ENCODE data around the gene EPS8L3.

The EPS8L3 gene

DNA sequence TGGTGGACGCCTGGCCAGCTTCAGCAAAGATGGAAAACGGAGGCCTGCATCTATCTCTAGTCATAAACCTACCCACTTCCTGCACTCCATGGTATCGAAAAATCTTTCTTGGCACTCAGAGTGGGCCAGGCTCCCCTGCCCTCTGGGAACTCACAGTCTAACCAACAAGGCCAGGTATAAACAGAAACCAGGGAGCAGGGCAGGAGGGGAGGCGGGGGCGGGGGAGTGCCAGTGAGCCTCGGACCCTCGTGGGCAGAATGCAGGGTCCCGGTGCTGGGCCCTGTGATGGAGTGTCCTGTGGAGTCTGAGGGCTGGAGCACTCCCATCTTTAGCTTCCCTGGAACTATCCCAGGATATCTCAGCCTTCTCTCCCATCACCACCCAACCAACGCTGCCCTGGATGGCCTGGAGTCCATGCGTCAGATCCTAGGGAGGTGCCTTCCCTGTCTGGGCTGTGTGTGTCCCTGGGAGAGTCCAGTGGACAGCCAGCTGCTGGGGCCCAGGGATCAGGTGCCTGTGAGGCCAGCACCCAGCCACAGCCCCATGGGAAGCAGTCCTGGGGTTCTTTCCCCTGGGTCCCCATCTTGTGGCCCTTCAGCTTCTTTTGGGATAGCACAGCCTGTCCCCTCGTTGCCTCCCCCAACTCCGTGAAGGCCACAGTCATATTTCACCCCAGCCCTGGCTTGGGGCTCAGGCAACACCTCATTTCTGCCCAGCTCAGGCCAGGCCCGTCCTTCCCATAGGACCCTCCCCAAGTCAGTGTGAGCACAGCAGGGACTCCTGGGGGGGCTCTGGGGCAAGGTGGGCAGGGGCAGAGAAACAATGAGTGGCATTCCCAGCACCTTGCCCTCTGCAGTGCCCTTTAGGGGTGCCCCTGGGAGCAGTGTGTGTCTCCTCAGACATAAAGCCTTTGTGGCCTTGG lies 1.1 kb upstream of the EPS8L3 start:
- no peak overlapping the region for H3K4me3 ChIP-seq (ENCODE audit: low read depth, low read length)
- TF ChIP-seq, protein P1, sequence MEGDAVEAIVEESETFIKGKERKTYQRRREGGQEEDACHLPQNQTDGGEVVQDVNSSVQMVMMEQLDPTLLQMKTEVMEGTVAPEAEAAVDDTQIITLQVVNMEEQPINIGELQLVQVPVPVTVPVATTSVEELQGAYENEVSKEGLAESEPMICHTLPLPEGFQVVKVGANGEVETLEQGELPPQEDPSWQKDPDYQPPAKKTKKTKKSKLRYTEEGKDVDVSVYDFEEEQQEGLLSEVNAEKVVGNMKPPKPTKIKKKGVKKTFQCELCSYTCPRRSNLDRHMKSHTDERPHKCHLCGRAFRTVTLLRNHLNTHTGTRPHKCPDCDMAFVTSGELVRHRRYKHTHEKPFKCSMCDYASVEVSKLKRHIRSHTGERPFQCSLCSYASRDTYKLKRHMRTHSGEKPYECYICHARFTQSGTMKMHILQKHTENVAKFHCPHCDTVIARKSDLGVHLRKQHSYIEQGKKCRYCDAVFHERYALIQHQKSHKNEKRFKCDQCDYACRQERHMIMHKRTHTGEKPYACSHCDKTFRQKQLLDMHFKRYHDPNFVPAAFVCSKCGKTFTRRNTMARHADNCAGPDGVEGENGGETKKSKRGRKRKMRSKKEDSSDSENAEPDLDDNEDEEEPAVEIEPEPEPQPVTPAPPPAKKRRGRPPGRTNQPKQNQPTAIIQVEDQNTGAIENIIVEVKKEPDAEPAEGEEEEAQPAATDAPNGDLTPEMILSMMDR (IDR thresholded peaks at IDR 0.05; ENCODE audit: low read depth, low read length) = no peak

GRCh38 chr1:109762821-109763645 lies 690 bp downstream of the EPS8L3 start:
- no peak overlapping the region for H3K4me3 ChIP-seq (ENCODE audit: low read depth, low read length)
- TF ChIP-seq, protein P1 (IDR thresholded peaks at IDR 0.05; ENCODE audit: low read depth, low read length) = no peak

GRCh38 chr1:109762039-109762585 lies 1.6 kb downstream of the EPS8L3 start:
- TF ChIP-seq, protein P1 (IDR thresholded peaks at IDR 0.05; ENCODE audit: low read depth, low read length) = no peak
- H3K4me3 ChIP-seq (ENCODE audit: low read depth, low read length) = no peak overlapping the region

GRCh38 chr1:109761227-109762038 lies 2.3 kb downstream of the EPS8L3 start:
- TF ChIP-seq, protein P1 (IDR thresholded peaks at IDR 0.05; ENCODE audit: low read depth, low read length) = no peak
- no peak overlapping the region for H3K4me3 ChIP-seq (ENCODE audit: low read depth, low read length)

DNA sequence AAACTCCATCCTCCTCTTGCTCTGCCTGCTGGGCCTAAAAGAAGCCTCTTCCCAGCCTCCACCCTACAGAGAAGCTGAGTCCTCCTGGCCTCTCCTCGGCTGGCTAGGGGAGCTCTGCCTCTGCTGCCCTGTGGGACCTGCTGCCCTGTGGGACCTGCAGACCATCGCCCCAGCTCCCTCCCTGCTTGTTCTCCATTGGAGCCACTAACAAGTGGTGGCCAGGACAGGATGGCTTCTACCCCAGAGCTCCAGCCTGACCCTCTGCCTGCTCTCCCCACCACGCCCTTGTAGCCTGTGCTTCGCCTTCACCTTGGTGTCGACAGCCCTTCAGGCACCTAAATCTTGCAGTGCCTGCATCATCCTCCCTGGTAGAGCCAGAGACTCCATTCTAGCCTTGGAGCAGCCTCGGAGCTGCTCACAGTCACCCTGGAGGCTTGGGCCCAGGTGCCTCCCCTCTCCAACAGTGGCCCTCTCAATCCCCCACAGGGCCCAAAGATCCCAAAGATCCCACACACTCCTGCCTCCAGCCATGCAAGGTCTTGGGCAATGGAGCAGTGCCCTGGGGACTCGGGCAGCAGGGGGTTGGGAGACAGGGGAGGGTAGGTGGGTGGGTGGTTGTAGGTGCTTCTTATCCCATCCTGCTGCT lies 3.0 kb downstream of the EPS8L3 start:
- TF ChIP-seq, protein P1 (IDR thresholded peaks at IDR 0.05; ENCODE audit: low read depth, low read length) = no peak
- H3K4me3 ChIP-seq (ENCODE audit: low read depth, low read length) = no peak overlapping the region

DNA sequence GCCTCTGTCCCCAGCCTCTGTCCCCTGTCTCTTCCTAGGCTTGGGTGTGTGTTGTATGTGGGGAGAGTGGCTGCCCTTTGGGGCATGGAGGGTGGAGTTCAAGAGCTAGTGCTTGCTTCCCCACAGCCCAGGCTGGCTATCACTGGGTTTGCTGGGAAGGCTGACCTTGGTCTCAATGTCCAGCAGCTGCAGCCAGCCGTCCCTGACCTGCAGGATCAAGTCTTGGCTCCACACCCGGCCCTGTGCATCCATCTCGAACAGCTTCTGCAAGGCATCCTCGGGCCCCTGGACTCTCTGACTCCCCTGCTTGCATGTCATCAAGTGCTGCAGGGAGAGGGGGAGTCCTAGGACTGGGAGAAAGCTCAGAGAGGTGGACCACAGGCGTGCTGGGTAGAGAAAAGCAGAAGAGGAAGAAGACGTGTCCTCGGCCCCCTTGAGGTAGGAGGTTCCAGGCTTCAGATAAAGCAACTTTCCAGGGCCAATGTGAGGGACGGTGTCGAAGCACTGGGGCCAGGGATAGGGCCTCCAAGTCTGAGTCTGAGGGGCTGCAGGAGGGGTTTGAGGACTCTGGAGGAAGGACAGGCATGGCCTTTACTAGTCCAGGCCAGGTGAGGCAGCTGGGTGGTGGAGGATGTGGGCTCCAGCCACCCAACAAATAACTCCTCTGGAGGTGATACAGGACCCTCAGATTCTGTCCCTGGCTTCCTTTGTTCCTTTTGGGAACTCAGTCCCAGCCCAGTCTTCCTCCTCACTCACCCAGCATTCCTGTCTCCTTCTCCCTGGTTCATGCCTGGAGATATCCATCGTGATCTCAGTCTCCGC lies 4.0 kb downstream of the EPS8L3 start:
- no peak overlapping the region for H3K4me3 ChIP-seq (ENCODE audit: low read depth, low read length)
- TF ChIP-seq, protein P1 (IDR thresholded peaks at IDR 0.05; ENCODE audit: low read depth, low read length) = no peak

Data from WI38 (cell line).